H9 (cell line): Measurements from ENCODE around the gene NDRG2. TPM values are rescaled to one million over a fixed set of nuclear protein-coding genes. Genes with fewer than 3 reads are reported as not detected.

Experiments used
- DNase-seq: peaks from one replicate; pipeline ENCODE4 v3.0.0-alpha.2; 2017
- H2AFZ ChIP-seq: one replicate; pipeline ENCODE4 v1.6.1; 2013; ENCODE audit warnings: mild to moderate bottlenecking, low read length, control low read depth, moderate library complexity
- H2AK5ac ChIP-seq: 2 replicates; pipeline ENCODE4 v1.6.1; 2013; ENCODE audit warnings: low read length, control low read depth, mixed read lengths; ENCODE audit not compliant: insufficient read length
- H2BK120ac ChIP-seq: one replicate; pipeline ENCODE4 v1.6.1; 2013; ENCODE audit warnings: low read depth, mild to moderate bottlenecking, low read length, control low read depth, inconsistent platforms; ENCODE audit not compliant: poor library complexity, severe bottlenecking
- H2BK12ac ChIP-seq: 2 replicates; pipeline ENCODE4 v1.6.1; 2013; ENCODE audit warnings: low read length, control low read depth, mixed read lengths, low read depth; ENCODE audit not compliant: insufficient read length
- H2BK15ac ChIP-seq: 2 replicates; pipeline ENCODE4 v1.6.1; 2013; ENCODE audit warnings: low read depth, low read length, control low read depth
- H2BK20ac ChIP-seq: one replicate; pipeline ENCODE4 v1.6.1; 2013; ENCODE audit warnings: low read depth, mild to moderate bottlenecking, low read length, control low read depth, inconsistent platforms; ENCODE audit not compliant: poor library complexity, severe bottlenecking
- H2BK5ac ChIP-seq: 2 replicates; pipeline ENCODE4 v1.6.1; 2013; ENCODE audit warnings: low read length, control low read depth, mixed read lengths; ENCODE audit not compliant: insufficient read length
- H3K14ac ChIP-seq: 2 replicates; pipeline ENCODE4 v1.6.1; 2013; ENCODE audit warnings: low read length, control low read depth; ENCODE audit not compliant: insufficient read depth
- H3K18ac ChIP-seq: 2 replicates; pipeline ENCODE4 v1.6.1; 2013; ENCODE audit warnings: low read depth, mild to moderate bottlenecking, mixed read lengths, low read length, control low read depth; ENCODE audit not compliant: insufficient read length
- H3K23ac ChIP-seq: 2 replicates; pipeline ENCODE4 v1.6.1; 2013; ENCODE audit warnings: low read length, control low read depth, mixed read lengths, low read depth; ENCODE audit not compliant: insufficient read length
- H3K23me2 ChIP-seq: 2 replicates; pipeline ENCODE4 v1.6.1; 2013; ENCODE audit warnings: low read depth, mild to moderate bottlenecking, mixed read lengths, low read length, control low read depth; ENCODE audit not compliant: insufficient read length, poor library complexity, severe bottlenecking
- H3K27ac ChIP-seq: 2 replicates; pipeline ENCODE4 v1.5.1; 2013; ENCODE audit warnings: low read length, control low read depth, mixed read lengths, low read depth; ENCODE audit not compliant: insufficient read length
- H3K27me3 ChIP-seq: 2 replicates; pipeline ENCODE4 v1.6.1; 2013; ENCODE audit warnings: low read length, control low read depth, inconsistent platforms; ENCODE audit not compliant: insufficient read depth
- H3K4ac ChIP-seq: 2 replicates; pipeline ENCODE4 v1.6.1; 2013; ENCODE audit warnings: low read depth, mild to moderate bottlenecking, control low read depth, inconsistent platforms, low read length, moderate library complexity
- H3K4me1 ChIP-seq: 2 replicates; pipeline ENCODE4 v1.6.1; 2013; ENCODE audit warnings: low read length, control low read depth, inconsistent platforms; ENCODE audit not compliant: insufficient read depth
- H3K4me2 ChIP-seq: 2 replicates; pipeline ENCODE4 v1.6.1; 2013; ENCODE audit warnings: low read length, control low read depth, mixed read lengths; ENCODE audit not compliant: insufficient read length, insufficient read depth
- H3K56ac ChIP-seq: 2 replicates; pipeline ENCODE4 v1.6.1; 2013; ENCODE audit warnings: low read depth, mild to moderate bottlenecking, mixed read lengths, low read length, control low read depth; ENCODE audit not compliant: insufficient read length
- H3K79me1 ChIP-seq: 2 replicates; pipeline ENCODE4 v1.6.1; 2013; ENCODE audit warnings: low read depth, mild to moderate bottlenecking, moderate library complexity, low read length, control low read depth, inconsistent platforms; ENCODE audit not compliant: insufficient read depth, poor library complexity, severe bottlenecking
- H3K79me2 ChIP-seq: 2 replicates; pipeline ENCODE4 v1.6.1; 2013; ENCODE audit warnings: low read length, control low read depth, inconsistent platforms; ENCODE audit not compliant: insufficient read depth
- H3K9ac ChIP-seq: 2 replicates; pipeline ENCODE4 v1.6.1; 2013; ENCODE audit warnings: low read length, control low read depth, mixed read lengths; ENCODE audit not compliant: insufficient read length; ENCODE audit errors: extremely low read depth
- H3K9me3 ChIP-seq: one replicate; pipeline ENCODE4 v1.6.1; 2013; ENCODE audit warnings: low read depth, low read length, inconsistent platforms; ENCODE audit not compliant: control insufficient read depth
- H3T11ph ChIP-seq: one replicate; pipeline ENCODE4 v1.6.1; 2013; ENCODE audit warnings: mild to moderate bottlenecking, low read length, control low read depth, inconsistent platforms
- H4K20me1 ChIP-seq: one replicate; pipeline ENCODE4 v1.6.1; 2013; ENCODE audit not compliant: control insufficient read depth, insufficient read length, insufficient read depth
- H4K5ac ChIP-seq: 2 replicates; pipeline ENCODE4 v1.6.1; 2013; ENCODE audit warnings: low read depth, mild to moderate bottlenecking, mixed read lengths, low read length, control low read depth; ENCODE audit not compliant: insufficient read length
- H4K8ac ChIP-seq: replicated peaks from 2 replicates; pipeline ENCODE4 v1.6.1; 2013; ENCODE audit warnings: low read length, control low read depth, mixed read lengths, low read depth; ENCODE audit not compliant: insufficient read length
- H4K91ac ChIP-seq: 2 replicates; pipeline ENCODE4 v1.6.1; 2013; ENCODE audit warnings: low read depth, mild to moderate bottlenecking, moderate library complexity, mixed read lengths, low read length, control low read depth; ENCODE audit not compliant: insufficient read length
- H3K27ac Mint-ChIP-seq, 3 experiments: 2 replicates in 2 of 3; 3 replicates in 1 of 3; pipeline ENCODE4 v1.8.0; 2020 to 2021; ENCODE audit warnings: mixed read lengths in 3 of 3, mild to moderate bottlenecking in 1 of 3, moderate library complexity in 1 of 3
- H3K27me3 Mint-ChIP-seq: 2 replicates; pipeline ENCODE4 v1.8.0; 2021; ENCODE audit warnings: low read depth, mild to moderate bottlenecking, moderate library complexity, mixed read lengths
- H3K36me3 Mint-ChIP-seq, 3 experiments: 2 replicates in 2 of 3; 3 replicates in 1 of 3; pipeline ENCODE4 v1.8.0; 2020 to 2021; ENCODE audit warnings: low read depth in 3 of 3, mixed read lengths in 3 of 3; ENCODE audit not compliant: insufficient read depth in 1 of 3
- H3K4me1 Mint-ChIP-seq, 2 experiments: 2 replicates each; pipeline ENCODE4 v1.8.0; 2020; ENCODE audit warnings: mixed read lengths in 2 of 2
- H3K4me3 Mint-ChIP-seq, 2 experiments: 2 replicates in 1 of 2; 3 replicates in 1 of 2; pipeline ENCODE4 v1.8.0; 2020 to 2021; ENCODE audit warnings: mild to moderate bottlenecking in 2 of 2, mixed read lengths in 2 of 2, moderate library complexity in 1 of 2
- H3K9me3 Mint-ChIP-seq, 2 experiments: 2 replicates in 1 of 2; 3 replicates in 1 of 2; pipeline ENCODE4 v1.8.0; 2020; ENCODE audit warnings: mild to moderate bottlenecking in 2 of 2, mixed read lengths in 2 of 2, moderate library complexity in 1 of 2
- CTCF ChIP-seq: fragments of 200-600 bp; sonication (generic); conservative IDR thresholded peaks from 3 replicates; pipeline ENCODE4 v1.8.0; 2021; ENCODE audit warnings: antibody characterized with exemption, mild to moderate bottlenecking
- WGBS: extraction: QIAGEN DNeasy Blood & Tissue Kit; methylation state at CpG from one replicate; pipeline ENCODE4 v1.1.7; 2013; ENCODE audit warnings: missing lambda C conversion rate, low lambda C conversion rate, mixed read lengths; ENCODE audit not compliant: insufficient read length; ENCODE audit errors: extremely low coverage; 5-methylcytosine and 5-hydroxymethylcytosine counted together
- total RNA-seq: library from RNA; stranded (reverse); gene quantifications from 2 replicates; pipeline ENCODE4 v1.2.1, GENCODE V29; 2021

Gene NDRG2
- total RNA-seq, 1 experiment from 2014 or later, result 20.6 TPM

- Histone ChIP-seq H3K79me2 (no peaks in the 10 kb centered on the region), H2BK12ac (no peak overlapping the region), H2BK120ac (no peak overlapping the region), H3K79me1 (no peaks in the 10 kb centered on the region), H3K23me2 (no peaks in the 10 kb centered on the region), H3K27me3 (no peaks in the 10 kb centered on the region), H3K27ac (no peak overlapping the region), H4K8ac (no peak overlapping the region), H2AFZ (no peak overlapping the region), H4K5ac (no peak overlapping the region), H2AK5ac (no peak overlapping the region), H3K18ac (no peak overlapping the region), H3K56ac (no peak overlapping the region), H3K9ac (no peak overlapping the region), H3T11ph (no peak overlapping the region), H3K23ac (no peak overlapping the region), H2BK15ac (no peak overlapping the region), H3K9me3 (no peaks in the 10 kb centered on the region), H3K4ac (no peak overlapping the region), H2BK5ac (no peak overlapping the region), H2BK20ac (no peak overlapping the region), H4K20me1 (no peaks in the 10 kb centered on the region), H4K91ac (no peak overlapping the region), H3K14ac (no peak overlapping the region), H3K4me2 (no peak overlapping the region), H3K4me1 (no peaks in the 10 kb centered on the region)
- Mint-ChIP-seq H3K9me3 (no peaks in the 10 kb centered on the region), H3K36me3 (no peaks in the 10 kb centered on the region), H3K27ac (no peak overlapping the region), H3K27me3 (peaks cover 14% of the 10 kb centered on the region), H3K4me1 (peaks cover 4 to 7% of the 10 kb centered on the region in 2 experiments; a peak in 3 of 4 replicates), H3K4me3 (no peak overlapping the region)
- no CpG with 5 or more reads among the region's 3 CpGs for WGBS
- no peak for DNase-seq
- no peak for TF ChIP-seq CTCF
Measured at GRCh38 chr14:21049271-21049673, 24.4 kb upstream of the NDRG2 start.
